Panc1 (cell line): ENCODE measurements around the gene SGIP1.

Experiments
- CTCF ChIP-seq: fragments of 450-650 bp; IDR thresholded peaks from 2 replicates; pipeline ENCODE4 v1.5.1; 2017; ENCODE audit warnings: mild to moderate bottlenecking
- POLR2AphosphoS5 ChIP-seq: IDR thresholded peaks from 2 replicates; pipeline ENCODE4 v1.6.1; 2012; ENCODE audit warnings: mild to moderate bottlenecking, low read depth, low read length, moderate library complexity
- REST ChIP-seq, 2 experiments: IDR thresholded peaks; 2 replicates each; pipeline ENCODE4 v1.6.1; 2011 to 2012; ENCODE audit warnings: low read depth in 2 of 2, control low read depth in 1 of 2, low read length in 1 of 2, mild to moderate bottlenecking in 1 of 2, moderate library complexity in 1 of 2; ENCODE audit not compliant: insufficient read depth in 1 of 2
- SIN3A ChIP-seq: IDR thresholded peaks from 2 replicates; pipeline ENCODE4 v1.6.1; 2012; ENCODE audit warnings: low read depth, mild to moderate bottlenecking, low read length, moderate library complexity, borderline replicate concordance; ENCODE audit not compliant: insufficient read depth

- TF ChIP-seq CTCF (no peak), POLR2AphosphoS5 (no peak), REST (IDR thresholded peaks at IDR 0.05; ENCODE audit: insufficient read depth in 1 of 2, low read depth in 2 of 2, low read length in 1 of 2) (no peak), SIN3A (no peak)
Measured at GRCh38 chr1:66757722-66758240, 223.8 kb downstream of the SGIP1 start.
